ENCODE data around the gene BICD1.

DNA sequence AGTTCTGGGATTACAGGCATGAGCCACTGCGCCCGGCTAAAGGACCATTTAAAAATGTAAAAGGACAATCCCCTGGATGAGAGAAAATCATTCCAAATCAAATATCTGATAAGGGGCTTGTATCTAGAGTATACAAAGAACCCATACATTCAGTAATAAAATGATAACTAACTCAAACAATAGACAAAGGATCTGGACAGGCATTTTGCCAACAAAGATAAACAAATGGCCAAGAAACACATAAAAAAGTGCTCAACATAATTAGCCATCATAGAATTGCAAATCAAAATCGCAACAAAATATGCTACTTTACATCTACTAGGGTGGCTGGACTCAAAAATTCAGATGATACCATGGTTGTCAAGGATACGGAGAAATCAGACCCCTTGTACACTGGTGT, 8.5 kb upstream of the BICD1 start:
- no peak for TF ChIP-seq POLR2A (IDR thresholded peaks at IDR 0.05)
- TF ChIP-seq, protein P1, sequence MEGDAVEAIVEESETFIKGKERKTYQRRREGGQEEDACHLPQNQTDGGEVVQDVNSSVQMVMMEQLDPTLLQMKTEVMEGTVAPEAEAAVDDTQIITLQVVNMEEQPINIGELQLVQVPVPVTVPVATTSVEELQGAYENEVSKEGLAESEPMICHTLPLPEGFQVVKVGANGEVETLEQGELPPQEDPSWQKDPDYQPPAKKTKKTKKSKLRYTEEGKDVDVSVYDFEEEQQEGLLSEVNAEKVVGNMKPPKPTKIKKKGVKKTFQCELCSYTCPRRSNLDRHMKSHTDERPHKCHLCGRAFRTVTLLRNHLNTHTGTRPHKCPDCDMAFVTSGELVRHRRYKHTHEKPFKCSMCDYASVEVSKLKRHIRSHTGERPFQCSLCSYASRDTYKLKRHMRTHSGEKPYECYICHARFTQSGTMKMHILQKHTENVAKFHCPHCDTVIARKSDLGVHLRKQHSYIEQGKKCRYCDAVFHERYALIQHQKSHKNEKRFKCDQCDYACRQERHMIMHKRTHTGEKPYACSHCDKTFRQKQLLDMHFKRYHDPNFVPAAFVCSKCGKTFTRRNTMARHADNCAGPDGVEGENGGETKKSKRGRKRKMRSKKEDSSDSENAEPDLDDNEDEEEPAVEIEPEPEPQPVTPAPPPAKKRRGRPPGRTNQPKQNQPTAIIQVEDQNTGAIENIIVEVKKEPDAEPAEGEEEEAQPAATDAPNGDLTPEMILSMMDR (IDR thresholded peaks at IDR 0.05): no peak
